GM12878 (cell line): ENCODE measurements around the gene EDC4. TPM values are rescaled to one million over a fixed set of nuclear protein-coding genes. Genes with fewer than 3 reads are reported as not detected.

Experiments
- ATAC-seq: fragments of 200-7000 bp; cut with Tn5 transposase; 3 replicates; pipeline ENCODE4 v1.9.1; 2020; ENCODE audit warnings: mild to moderate bottlenecking, moderate library complexity
- BruUV-seq: library from RNA; stranded (reverse); fragments of 400-500 nt; replicated peaks from 2 replicates; lab custom pipeline; 2021; lab: Mats Ljungman, UMichigan
- CTCF ChIA-PET: fragments of 300-600 bp; sonication (Branson Sonifier 250); formaldehyde crosslinking; extraction: SDS; loops from one replicate; lab custom pipeline; 2021; ENCODE audit warnings: inconsistent platforms; lab: Yijun Ruan, JAX
- POLR2A ChIA-PET: fragments of 350-600 bp; formaldehyde crosslinking; extraction: SDS; loops from one replicate; lab custom pipeline; 2021; ENCODE audit warnings: inconsistent platforms; lab: Charles Lee
- RAD21 ChIA-PET: fragments of 300-600 bp; sonication (Branson Sonifier 250); formaldehyde crosslinking; loops from one replicate; lab custom pipeline; 2023; ENCODE audit warnings: antibody characterized with exemption; ENCODE audit not compliant: unreplicated experiment; lab: Charles Lee
- SMC1A ChIA-PET: fragments of 300-600 bp; sonication (Branson Sonifier 250); formaldehyde crosslinking; loops from one replicate; lab custom pipeline; 2023; ENCODE audit not compliant: unreplicated experiment, uncharacterized antibody; lab: Charles Lee
- DNase-seq: peaks from one replicate; pipeline ENCODE4 v3.0.0-alpha.2; 2011; ENCODE audit warnings: low read depth, low spot score
- FAIRE-seq: peaks from 3 replicates; lab custom pipeline; 2011; peaks lifted over from hg19 to GRCh38; lab: Jason Lieb, UNC
- H2AFZ ChIP-seq: 2 replicates; pipeline ENCODE4 v1.6.0; 2011; ENCODE audit warnings: low read depth, low read length, control low read depth; ENCODE audit not compliant: control insufficient read depth
- H3K27ac ChIP-seq: 2 replicates; pipeline ENCODE4 v1.5.1; 2011; ENCODE audit warnings: control low read depth; ENCODE audit not compliant: control insufficient read depth, insufficient read depth
- H3K27me3 ChIP-seq, 2 experiments: replicated peaks in 1 of 2; 2 replicates each; pipeline versions ENCODE4 v1.6.0 to v1.6.1; 2011; ENCODE audit warnings: low read length in 1 of 2; ENCODE audit not compliant: control insufficient read depth in 2 of 2, insufficient read depth in 2 of 2
- H3K36me3 ChIP-seq, 2 experiments: 2 replicates each; pipeline ENCODE4 v1.5.1; 2011; ENCODE audit warnings: low read length in 1 of 2; ENCODE audit not compliant: control insufficient read depth in 2 of 2, insufficient read depth in 2 of 2
- H3K4me1 ChIP-seq: 2 replicates; pipeline ENCODE4 v1.6.1; 2011; ENCODE audit warnings: mild to moderate bottlenecking, low read length, moderate library complexity, mixed read lengths; ENCODE audit not compliant: control insufficient read depth, insufficient read depth
- H3K4me2 ChIP-seq: 2 replicates; pipeline ENCODE4 v1.6.0; 2011; ENCODE audit warnings: control low read depth; ENCODE audit not compliant: control insufficient read depth, insufficient read depth
- H3K4me3 ChIP-seq: fragments of 200-600 bp; sonication (generic); 2 replicates; pipeline ENCODE4 v1.5.1; 2016
- H3K79me2 ChIP-seq: 2 replicates; pipeline ENCODE4 v1.6.0; 2011; ENCODE audit warnings: low read length; ENCODE audit not compliant: control insufficient read depth, insufficient read depth
- H3K9ac ChIP-seq: 2 replicates; pipeline ENCODE4 v1.8.0; 2011; ENCODE audit warnings: low read length, control low read depth, mixed read lengths; ENCODE audit not compliant: control insufficient read depth, insufficient read depth
- H3K9me3 ChIP-seq: replicated peaks from 3 replicates; pipeline ENCODE4 v1.5.1; 2011; ENCODE audit warnings: mild to moderate bottlenecking, low read length; ENCODE audit not compliant: control insufficient read depth, insufficient read depth
- H4K20me1 ChIP-seq: 2 replicates; pipeline ENCODE4 v1.6.0; 2011; ENCODE audit not compliant: control insufficient read depth, insufficient read depth
- ASH2L ChIP-seq: fragments of 300-600, 200-600 bp; sonication (generic); IDR thresholded peaks from 2 replicates; pipeline ENCODE4 v1.6.1; 2017; ENCODE audit warnings: low read depth, mild to moderate bottlenecking, borderline replicate concordance
- CBX3 ChIP-seq: fragments of 200-600 bp; sonication (generic); IDR thresholded peaks from 2 replicates; pipeline ENCODE4 v1.6.1; 2016; ENCODE audit warnings: low read depth, borderline replicate concordance
- DPF2 ChIP-seq: fragments of 450-650 bp; IDR thresholded peaks from 2 replicates; pipeline ENCODE4 v1.6.1; 2017; ENCODE audit warnings: mild to moderate bottlenecking
- GATAD2B ChIP-seq: fragments of 450-650 bp; conservative IDR thresholded peaks from 2 replicates; pipeline ENCODE4 v1.6.1; 2017; ENCODE audit warnings: low read depth, mild to moderate bottlenecking, moderate library complexity
- MTA3 ChIP-seq: IDR thresholded peaks from 2 replicates; pipeline ENCODE4 v1.6.1; 2012; ENCODE audit warnings: low read length, inconsistent platforms, borderline replicate concordance
- NBN ChIP-seq: fragments of 450-650 bp; IDR thresholded peaks from 2 replicates; pipeline ENCODE4 v1.6.1; 2016
- NFIC ChIP-seq: IDR thresholded peaks from 2 replicates; pipeline ENCODE4 v1.6.1; 2012; ENCODE audit warnings: low read depth, mild to moderate bottlenecking, inconsistent platforms, low read length, moderate library complexity
- PML ChIP-seq: IDR thresholded peaks from 2 replicates; pipeline ENCODE4 v1.6.1; 2012; ENCODE audit warnings: low read length, inconsistent platforms
- POLR2AphosphoS5 ChIP-seq: IDR thresholded peaks from 2 replicates; pipeline ENCODE4 v1.6.1; 2011; ENCODE audit warnings: mild to moderate bottlenecking, low read length, inconsistent platforms
- POU2F2 ChIP-seq: IDR thresholded peaks from 3 replicates; pipeline ENCODE4 v1.6.1; 2011; ENCODE audit warnings: low read depth, mild to moderate bottlenecking, low read length, borderline replicate concordance
- RAD21 ChIP-seq: IDR thresholded peaks from 2 replicates; pipeline ENCODE4 v1.6.1; 2011; ENCODE audit warnings: mild to moderate bottlenecking, low read depth, low read length, moderate library complexity; ENCODE audit not compliant: insufficient read depth
- SREBF1 ChIP-seq: IDR thresholded peaks from 2 replicates; pipeline ENCODE4 v1.6.1; 2012; ENCODE audit warnings: mild to moderate bottlenecking, low read length
- SUZ12 ChIP-seq: fragments of 200-600 bp; sonication (generic); IDR thresholded peaks from one replicate; pipeline ENCODE4 v1.6.1; 2018; ENCODE audit warnings: antibody characterized with exemption, mild to moderate bottlenecking; ENCODE audit not compliant: unreplicated experiment
- TARDBP ChIP-seq: IDR thresholded peaks from 2 replicates; pipeline ENCODE4 v1.6.1; 2016; ENCODE audit warnings: borderline replicate concordance
- WGBS: methylation state at CpG from one replicate; pipeline ENCODE4 v1.1.6; 2016; ENCODE audit warnings: low lambda C conversion rate; ENCODE audit not compliant: insufficient replicate concordance, insufficient coverage; ENCODE audit errors: missing lambda C conversion rate; 5-methylcytosine and 5-hydroxymethylcytosine counted together
- in situ Hi-C: fragments of 300-500 bp; cut with MboI; formaldehyde crosslinking; loops from 9 replicates; pipeline ENCODE4 v1.14.3; 2018; ENCODE audit warnings: mixed read lengths
- intact Hi-C: fragments of 100-400 bp; cut with micrococcal nuclease; formaldehyde crosslinking; loops from one replicate; pipeline ENCODE4 v1.14.2; 2022; ENCODE audit not compliant: unreplicated experiment
- polyA plus RNA-seq, 11 experiments: library from polyadenylated mRNA; depleted of rRNA in 4 of 11; unstranded in 6 of 11; stranded (reverse) in 5 of 11; fragments of >200 nt; fragmentation: Nextera tagmentation in 4 of 11; fragmentation: Illumina TruSeq in 1 of 11; extraction: Ambion mirVana in 4 of 11; extraction: Trizol in 1 of 11; gene quantifications; 1 replicate in 1 of 11; 2 replicates in 10 of 11; pipeline versions ENCODE4 v1.2.1 to v1.2.3, GENCODE V29; 2011 to 2016; ENCODE audit warnings: inconsistent platforms in 2 of 11, missing spikeins in 2 of 11, low read depth in 1 of 11
- total RNA-seq, 4 experiments: library from RNA; depleted of rRNA in 3 of 4; stranded (reverse); fragments of >200 nt in 3 of 4; fragmentation: Illumina TruSeq in 1 of 4; extraction: Trizol in 1 of 4; gene quantifications; 2 replicates each; pipeline versions ENCODE4 v1.2.1 to v1.2.3, GENCODE V29; 2013 to 2021
- TF ChIP-seq, protein P1 (sequence below): fragments of 150-350 bp; IDR thresholded peaks from 2 replicates; pipeline ENCODE4 v1.6.1; 2014; ENCODE audit warnings: mild to moderate bottlenecking, low read depth, low read length

The EDC4 gene
- total and polyA plus RNA-seq, 10 of the 15 experiments (the other 5 are each of a cell fraction or from before 2014, with no cell fraction given) = 1.2 to 86.0 (median 53.4) TPM

DNA sequence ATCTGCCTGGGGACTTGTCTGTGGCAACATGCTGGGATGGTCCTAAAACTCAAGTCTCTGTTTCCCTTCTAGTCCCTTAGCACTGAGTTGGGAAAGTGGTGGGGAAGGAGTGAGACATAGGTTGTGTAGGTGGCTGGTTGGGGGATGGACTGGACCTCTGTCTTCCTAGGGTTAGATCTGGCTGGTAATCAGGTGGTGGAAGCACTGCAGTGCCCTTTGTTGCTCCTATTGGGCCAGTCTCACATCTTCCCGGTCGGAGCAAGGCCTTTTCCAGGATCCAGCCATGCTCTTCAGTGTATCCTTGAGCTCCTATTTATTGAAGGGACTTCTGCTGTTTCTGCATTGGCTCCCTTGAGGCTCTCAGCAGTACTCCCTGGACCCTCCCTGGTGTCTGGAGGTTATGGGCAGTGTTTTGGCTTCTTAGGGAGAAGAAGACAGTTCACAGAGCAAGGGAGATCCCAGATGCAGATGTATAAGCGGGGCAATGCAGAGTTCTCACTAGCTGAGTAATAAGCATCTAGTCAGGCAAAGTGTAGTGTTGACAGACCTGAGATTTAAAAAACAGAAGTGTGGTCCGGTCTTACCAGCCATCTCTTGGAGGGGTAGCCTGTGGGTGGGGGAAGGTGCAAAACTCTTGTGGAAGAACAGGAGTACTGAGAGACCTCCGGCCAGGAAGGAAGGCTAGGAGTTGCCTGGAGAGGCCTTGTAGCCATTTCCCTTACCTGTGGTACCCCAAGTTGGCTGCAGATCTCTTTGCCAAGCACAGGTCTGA, 27.4 kb upstream of the EDC4 start:
- peak overlapping the region; percentile 77 for H3K9ac ChIP-seq
- in situ Hi-C loops = no loop called here

GRCh38 chr16:67846063-67846319, 26.9 kb upstream of the EDC4 start:
- BruUV-seq = TSS peak; percentile 94
- no peaks in the 10 kb centered on the region for H4K20me1 ChIP-seq
- ChIA-PET SMC1A (interaction anchor here (0.9 to 1.9 kb wide), 7 partner anchors 11 to 186 kb away, joined by 3 to 8 read pairs (median 4); partner anchors contain the start of genes ACD, EDC4 and PSMB10), POLR2A (interaction anchor here (0.5 to 3.3 kb wide), 11 partner anchors 10 to 260 kb away, joined by 3 to 29 read pairs (median 4); partner anchors contain the start of genes ACD, EDC4, RANBP10 and TSNAXIP1), RAD21 (interaction anchor here (0.8 to 1.4 kb wide), 5 partner anchors 25 to 239 kb away, joined by 3 to 4 read pairs (median 3); partner anchors contain the start of genes NFATC3, RANBP10 and TSNAXIP1), CTCF (interaction anchor here (0.9 to 2.8 kb wide), 6 partner anchors 30 to 195 kb away, joined by 3 to 24 read pairs (median 4); no protein-coding TSS in a partner anchor)
- peak overlapping the region; percentile 84 for H3K4me2 ChIP-seq
- intact Hi-C loops (loop anchor here (1.0 to 2.0 kb wide), 3 partner anchors 27 to 283 kb away; partner anchors contain the start of genes CTCF, EDC4 and PSMB10), in situ Hi-C loops (no loop called here)
- H3K4me3 ChIP-seq = peak overlapping the region; percentile 84
- H3K27me3 ChIP-seq = no peaks in the 10 kb centered on the region
- H3K36me3 ChIP-seq = peaks cover 0 to 7% of the 10 kb centered on the region in 2 experiments; a peak in 2 of 4 replicates
- FAIRE-seq = peak; percentile 18
- ATAC-seq = no peak
- H3K27ac ChIP-seq = peak overlapping the region; percentile 81
- H2AFZ ChIP-seq = peak overlapping the region; percentile 93
- DNase-seq = no peak
- no peaks in the 10 kb centered on the region for H3K9me3 ChIP-seq
- H3K79me2 ChIP-seq = peaks cover 61% of the 10 kb centered on the region
- peaks cover 29% of the 10 kb centered on the region for H3K4me1 ChIP-seq
- WGBS = 4% methylated on average over 2 of the region's 2 CpGs
- H3K9ac ChIP-seq = peak overlapping the region; percentile 77
- no peak for TF ChIP-seq POLR2AphosphoS5
- no peak for TF ChIP-seq NBN
- TF ChIP-seq DPF2 = no peak; the same call in 1 of the 2 replicates
- TF ChIP-seq PML = no peak
- no peak for TF ChIP-seq GATAD2B
- TF ChIP-seq NFIC = no peak
- TF ChIP-seq RAD21 = no peak
- TF ChIP-seq MTA3 = no peak
- no peak for TF ChIP-seq POU2F2
- TF ChIP-seq SUZ12 = no peak
- TF ChIP-seq, protein P1, sequence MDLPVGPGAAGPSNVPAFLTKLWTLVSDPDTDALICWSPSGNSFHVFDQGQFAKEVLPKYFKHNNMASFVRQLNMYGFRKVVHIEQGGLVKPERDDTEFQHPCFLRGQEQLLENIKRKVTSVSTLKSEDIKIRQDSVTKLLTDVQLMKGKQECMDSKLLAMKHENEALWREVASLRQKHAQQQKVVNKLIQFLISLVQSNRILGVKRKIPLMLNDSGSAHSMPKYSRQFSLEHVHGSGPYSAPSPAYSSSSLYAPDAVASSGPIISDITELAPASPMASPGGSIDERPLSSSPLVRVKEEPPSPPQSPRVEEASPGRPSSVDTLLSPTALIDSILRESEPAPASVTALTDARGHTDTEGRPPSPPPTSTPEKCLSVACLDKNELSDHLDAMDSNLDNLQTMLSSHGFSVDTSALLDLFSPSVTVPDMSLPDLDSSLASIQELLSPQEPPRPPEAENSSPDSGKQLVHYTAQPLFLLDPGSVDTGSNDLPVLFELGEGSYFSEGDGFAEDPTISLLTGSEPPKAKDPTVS = no peak

More for the DNA sequence above, 27.4 kb upstream of the EDC4 start:
- H3K9me3 ChIP-seq = no peaks in the 10 kb centered on the region
- H3K36me3 ChIP-seq = peaks cover 0 to 6% of the 10 kb centered on the region in 2 experiments; a peak in 2 of 4 replicates
- 58% methylated on average over 5 of the region's 5 CpGs for WGBS
- peaks cover 29% of the 10 kb centered on the region for H3K4me1 ChIP-seq
- no peak for DNase-seq
- CTCF ChIA-PET = interaction anchor here (0.7 to 2.8 kb wide), 12 partner anchors 10 to 325 kb away, joined by 3 to 24 read pairs (median 4); no protein-coding TSS in a partner anchor
- RAD21 ChIA-PET = interaction anchor here (0.6 to 1.6 kb wide), 12 partner anchors 10 to 195 kb away, joined by 3 to 6 read pairs (median 3); partner anchors contain the start of genes EDC4, GFOD2, RANBP10 and TSNAXIP1
- no peaks in the 10 kb centered on the region for H3K27me3 ChIP-seq
- peak overlapping the region; percentile 81 for H3K27ac ChIP-seq
- SMC1A ChIA-PET = interaction anchor here (0.8 to 1.9 kb wide), 9 partner anchors 12 to 332 kb away, joined by 3 to 8 read pairs (median 5); partner anchors contain the start of genes ACD and EDC4
- H4K20me1 ChIP-seq = no peaks in the 10 kb centered on the region
- FAIRE-seq = peak; percentile 68
- H3K4me3 ChIP-seq = peak overlapping the region; percentile 84
- peak overlapping the region; percentile 84 for H3K4me2 ChIP-seq
- POLR2A ChIA-PET = interaction anchor here (0.5 to 3.3 kb wide), 14 partner anchors 10 to 627 kb away, joined by 3 to 29 read pairs (median 4); partner anchors contain the start of genes ACD, EDC4, GFOD2 and PSMB10
- intact Hi-C loops = loop anchor here (1.0 to 2.0 kb wide), 3 partner anchors 28 to 283 kb away; partner anchors contain the start of genes CTCF, EDC4 and PSMB10
- H2AFZ ChIP-seq = no peak overlapping the region; the same call in 1 of the 2 replicates
- ATAC-seq = no peak
- H3K79me2 ChIP-seq = peaks cover 59% of the 10 kb centered on the region
- no TSS peak for BruUV-seq
- TF ChIP-seq SREBF1 (no peak), MTA3 (0 out of 2 replicates have a peak, but pooled peaks have one; percentile 37), TARDBP (no peak), ASH2L (no peak), CBX3 (no peak)
